Measurements from ENCODE around the gene NSUN3.
"Not testable (repeated sequence)": the region's sequence is repeated elsewhere in the genome, so short reads cannot be mapped to it uniquely, and the experiment has no call there.

NSUN3 gene

GRCh38 chr3:94098452-94098851, 35.6 kb downstream of the NSUN3 start:
- Histone ChIP-seq H3K9me3 (ENCODE audit: insufficient read depth, low read length, severe bottlenecking) (no peaks in the 10 kb centered on the region), H2AFZ (ENCODE audit: low read depth, low read length) (no peak overlapping the region), H3K27me3 (ENCODE audit: insufficient read depth, low read length, poor library complexity) (no peaks in the 10 kb centered on the region), H4K20me1 (ENCODE audit: insufficient read depth, low read length) (no peaks in the 10 kb centered on the region), H3K4me2 (ENCODE audit: insufficient read depth, low read length) (no peak overlapping the region), H3K4me3 (ENCODE audit: low read depth in 1 of 2, low read length in 2 of 2) (no peak overlapping the region), H3K9ac (ENCODE audit: low read depth, low read length) (no peak overlapping the region), H3K79me2 (ENCODE audit: insufficient read depth, low read length) (no peaks in the 10 kb centered on the region), H3K36me3 (ENCODE audit: insufficient read depth, low read length) (peaks cover 61% of the 10 kb centered on the region), H3K4me1 (ENCODE audit: insufficient read depth, low read length) (no peaks in the 10 kb centered on the region), H3K27ac (ENCODE audit: low read length) (no peak overlapping the region)
- TF ChIP-seq CTCF (IDR thresholded peaks at IDR 0.05; ENCODE audit: borderline replicate concordance, extremely low read depth, low read length, poor library complexity, severe bottlenecking) (no peak), EZH2 (IDR thresholded peaks at IDR 0.05; ENCODE audit: borderline replicate concordance, low read depth, low read length, severe bottlenecking) (no peak)
- ATAC-seq (ENCODE audit: insufficient read depth, low read depth) (no peak), DNase-seq (no peak)

- Histone ChIP-seq H2AFZ (ENCODE audit: low read depth, low read length) (no peak overlapping the region), H3K27me3 (ENCODE audit: insufficient read depth, low read length, poor library complexity) (no peaks in the 10 kb centered on the region), H3K9ac (ENCODE audit: low read depth, low read length) (no peak overlapping the region), H3K4me2 (ENCODE audit: insufficient read depth, low read length) (no peak overlapping the region), H3K36me3 (ENCODE audit: insufficient read depth, low read length) (peaks cover 64% of the 10 kb centered on the region), H4K20me1 (ENCODE audit: insufficient read depth, low read length) (no peaks in the 10 kb centered on the region), H3K79me2 (ENCODE audit: insufficient read depth, low read length) (no peaks in the 10 kb centered on the region), H3K9me3 (ENCODE audit: insufficient read depth, low read length, severe bottlenecking) (no peaks in the 10 kb centered on the region), H3K27ac (ENCODE audit: low read length) (no peak overlapping the region), H3K4me1 (ENCODE audit: insufficient read depth, low read length) (no peaks in the 10 kb centered on the region), H3K4me3 (ENCODE audit: low read depth in 1 of 2, low read length in 2 of 2) (no peak overlapping the region)
- DNase-seq (no peak), ATAC-seq (ENCODE audit: insufficient read depth, low read depth) (no peak)
- TF ChIP-seq CTCF (IDR thresholded peaks at IDR 0.05; ENCODE audit: borderline replicate concordance, extremely low read depth, low read length, poor library complexity, severe bottlenecking), result no peak
- no peak for TF ChIP-seq EZH2 (IDR thresholded peaks at IDR 0.05; ENCODE audit: borderline replicate concordance, low read depth, low read length, severe bottlenecking)
Observed at GRCh38 chr3:94099311-94099710, 36.5 kb downstream of the NSUN3 start.

- Histone ChIP-seq H3K4me1 (ENCODE audit: insufficient read depth, low read length) (no peaks in the 10 kb centered on the region), H2AFZ (ENCODE audit: low read depth, low read length) (no peak overlapping the region), H3K4me3 (ENCODE audit: low read depth in 1 of 2, low read length in 2 of 2) (no peak overlapping the region), H3K9ac (ENCODE audit: low read depth, low read length) (no peak overlapping the region), H3K27ac (ENCODE audit: low read length) (no peak overlapping the region), H3K79me2 (ENCODE audit: insufficient read depth, low read length) (no peaks in the 10 kb centered on the region), H3K4me2 (ENCODE audit: insufficient read depth, low read length) (no peak overlapping the region), H4K20me1 (ENCODE audit: insufficient read depth, low read length) (no peaks in the 10 kb centered on the region), H3K9me3 (ENCODE audit: insufficient read depth, low read length, severe bottlenecking) (no peaks in the 10 kb centered on the region), H3K27me3 (ENCODE audit: insufficient read depth, low read length, poor library complexity) (no peaks in the 10 kb centered on the region), H3K36me3 (ENCODE audit: insufficient read depth, low read length) (peaks cover 51% of the 10 kb centered on the region; the same call in 1 of the 2 replicates)
- ATAC-seq (ENCODE audit: insufficient read depth, low read depth), result no peak
- peak; percentile 7 for TF ChIP-seq CTCF (IDR thresholded peaks at IDR 0.05; ENCODE audit: borderline replicate concordance, extremely low read depth, low read length, poor library complexity, severe bottlenecking)
- TF ChIP-seq EZH2 (IDR thresholded peaks at IDR 0.05; ENCODE audit: borderline replicate concordance, low read depth, low read length, severe bottlenecking), result no peak
- no peak for DNase-seq
Observed at GRCh38 chr3:94101860-94102259, 39.0 kb downstream of the NSUN3 start.

- Histone ChIP-seq H3K27ac (ENCODE audit: low read length) (no peak overlapping the region), H3K4me1 (ENCODE audit: insufficient read depth, low read length) (no peaks in the 10 kb centered on the region), H3K79me2 (ENCODE audit: insufficient read depth, low read length) (no peaks in the 10 kb centered on the region), H2AFZ (ENCODE audit: low read depth, low read length) (no peak overlapping the region), H3K36me3 (ENCODE audit: insufficient read depth, low read length) (peaks cover 45% of the 10 kb centered on the region), H3K9ac (ENCODE audit: low read depth, low read length) (no peak overlapping the region), H3K4me2 (ENCODE audit: insufficient read depth, low read length) (no peak overlapping the region), H3K27me3 (ENCODE audit: insufficient read depth, low read length, poor library complexity) (no peaks in the 10 kb centered on the region), H3K9me3 (ENCODE audit: insufficient read depth, low read length, severe bottlenecking) (no peaks in the 10 kb centered on the region), H3K4me3 (ENCODE audit: low read depth in 1 of 2, low read length in 2 of 2) (no peak overlapping the region), H4K20me1 (ENCODE audit: insufficient read depth, low read length) (no peaks in the 10 kb centered on the region)
- no peak for TF ChIP-seq EZH2 (IDR thresholded peaks at IDR 0.05; ENCODE audit: borderline replicate concordance, low read depth, low read length, severe bottlenecking)
- TF ChIP-seq CTCF (IDR thresholded peaks at IDR 0.05; ENCODE audit: borderline replicate concordance, extremely low read depth, low read length, poor library complexity, severe bottlenecking), result no peak
- ATAC-seq (ENCODE audit: insufficient read depth, low read depth), result no peak
- DNase-seq, result no peak
Observed at GRCh38 chr3:94106268-94106667, 43.4 kb downstream of the NSUN3 start.

- H4K20me1 ChIP-seq (ENCODE audit: insufficient read depth, low read length); H3K27me3 ChIP-seq (ENCODE audit: insufficient read depth, low read length, poor library complexity); H3K9me3 ChIP-seq (ENCODE audit: insufficient read depth, low read length, severe bottlenecking); ATAC-seq (ENCODE audit: insufficient read depth, low read depth); H3K27ac ChIP-seq (ENCODE audit: low read length); DNase-seq; H3K4me3 ChIP-seq (ENCODE audit: low read depth in 1 of 2, low read length in 2 of 2); H3K9ac ChIP-seq (ENCODE audit: low read depth, low read length); H2AFZ ChIP-seq (ENCODE audit: low read depth, low read length); H3K4me2 ChIP-seq (ENCODE audit: insufficient read depth, low read length); H3K4me1 ChIP-seq (ENCODE audit: insufficient read depth, low read length); H3K79me2 ChIP-seq (ENCODE audit: insufficient read depth, low read length): not testable (repeated sequence)
- H3K36me3 ChIP-seq (ENCODE audit: insufficient read depth, low read length), result peaks cover 36% of the 10 kb centered on the region
Observed at GRCh38 chr3:94110232-94110631, 47.4 kb downstream of the NSUN3 start.

All from DND-41 (cell line).